Osteoblast (primary cell): ENCODE data around the gene UBXN1. TPM values are rescaled to one million over a fixed set of nuclear protein-coding genes. Genes with fewer than 3 reads are reported as not detected.
"Not testable (repeated sequence)": the region's sequence is repeated elsewhere in the genome, so short reads cannot be mapped to it uniquely, and the experiment has no call there.

ENCODE experiments used
- DNase-seq: peaks from one replicate; pipeline ENCODE4 v3.0.0; 2011; ENCODE audit warnings: low spot score, mixed read lengths; ENCODE audit not compliant: insufficient read length; ENCODE audit errors: missing footprints
- H2AFZ ChIP-seq: 2 replicates; pipeline ENCODE4 v1.6.0; 2011; ENCODE audit warnings: mild to moderate bottlenecking, low read length
- H3K27ac ChIP-seq: 2 replicates; pipeline ENCODE4 v1.5.1; 2011; ENCODE audit warnings: mild to moderate bottlenecking, low read depth, low read length, moderate library complexity
- H3K27me3 ChIP-seq: 2 replicates; pipeline ENCODE4 v1.6.0; 2012; ENCODE audit warnings: mild to moderate bottlenecking, control low read depth, inconsistent platforms, low read length, moderate library complexity; ENCODE audit not compliant: insufficient read depth
- H3K36me3 ChIP-seq: 2 replicates; pipeline ENCODE4 v1.5.1; 2011; ENCODE audit warnings: mild to moderate bottlenecking, low read length, control low read depth, moderate library complexity; ENCODE audit not compliant: insufficient read depth
- H3K4me1 ChIP-seq: 2 replicates; pipeline ENCODE4 v1.5.1; 2011; ENCODE audit warnings: mild to moderate bottlenecking, low read length, control low read depth, moderate library complexity; ENCODE audit not compliant: insufficient read depth
- H3K4me2 ChIP-seq: 2 replicates; pipeline ENCODE4 v1.6.0; 2011; ENCODE audit warnings: mild to moderate bottlenecking, low read length; ENCODE audit not compliant: insufficient read depth
- H3K4me3 ChIP-seq: fragments of 200-600 bp; sonication (generic); 3 replicates; pipeline ENCODE4 v1.5.1; 2012; ENCODE audit warnings: mild to moderate bottlenecking, low read length, inconsistent platforms; ENCODE audit not compliant: insufficient read depth
- H3K79me2 ChIP-seq: 2 replicates; pipeline ENCODE4 v1.6.0; 2012; ENCODE audit warnings: mild to moderate bottlenecking, low read length, control low read depth, inconsistent platforms; ENCODE audit not compliant: insufficient read depth
- H3K9me3 ChIP-seq: 2 replicates; pipeline ENCODE4 v1.5.1; 2011; ENCODE audit warnings: low read depth, low read length, control low read depth
- H4K20me1 ChIP-seq: 2 replicates; pipeline ENCODE4 v1.6.0; 2012; ENCODE audit warnings: mild to moderate bottlenecking, low read length, control low read depth; ENCODE audit not compliant: insufficient read depth
- CTCF ChIP-seq: IDR thresholded peaks from 2 replicates; pipeline ENCODE4 v1.5.1; 2011; ENCODE audit warnings: mild to moderate bottlenecking, low read depth, low read length, moderate library complexity; ENCODE audit errors: extremely low read depth
- total RNA-seq: library from RNA; depleted of rRNA; stranded (reverse); fragments of >200 nt; gene quantifications from 2 replicates; pipeline ENCODE4 v1.2.3, GENCODE V29; 2012

The UBXN1 gene
- total RNA-seq, 1 donor, result 107 TPM

- peaks cover 29% of the 10 kb centered on the region for H3K4me1 ChIP-seq
- H3K9me3 ChIP-seq, result no peaks in the 10 kb centered on the region
- peak; percentile 36 for DNase-seq
- peak overlapping the region; percentile 81 for H2AFZ ChIP-seq
- H3K27ac ChIP-seq, result peak overlapping the region; percentile 89
- peak overlapping the region; percentile 98 for H3K4me2 ChIP-seq
- H3K79me2 ChIP-seq, result peaks cover 10% of the 10 kb centered on the region
- peaks cover 17% of the 10 kb centered on the region for H3K36me3 ChIP-seq
- H3K27me3 ChIP-seq, result no peaks in the 10 kb centered on the region
- peak overlapping the region; percentile 75 for H3K4me3 ChIP-seq
- no peaks in the 10 kb centered on the region for H4K20me1 ChIP-seq
- TF ChIP-seq CTCF, result no peak
These were observed 26.5 kb upstream of the UBXN1 start for GRCh38 chr11:62705413-62705812.

GRCh38 chr11:62703921-62704320 is 25.0 kb upstream of the UBXN1 start:
- H3K36me3 ChIP-seq, result peaks cover 13% of the 10 kb centered on the region

GRCh38 chr11:62702246-62702645 is 23.4 kb upstream of the UBXN1 start:
- Histone ChIP-seq H3K27me3 (no peaks in the 10 kb centered on the region), H3K4me3 (no peak overlapping the region), H3K79me2 (peaks cover 10% of the 10 kb centered on the region), H3K4me2 (no peak overlapping the region), H4K20me1 (no peaks in the 10 kb centered on the region), H3K4me1 (peaks cover 13% of the 10 kb centered on the region), H3K27ac (no peak overlapping the region), H3K36me3 (peaks cover 13% of the 10 kb centered on the region), H2AFZ (no peak overlapping the region), H3K9me3 (no peaks in the 10 kb centered on the region)
- no peak for DNase-seq
- no peak for TF ChIP-seq CTCF

More at GRCh38 chr11:62703921-62704320, 25.0 kb upstream of the UBXN1 start:
- H3K4me2 ChIP-seq, H3K4me3 ChIP-seq, H3K27me3 ChIP-seq, H2AFZ ChIP-seq, H3K79me2 ChIP-seq, H3K27ac ChIP-seq, DNase-seq, H3K9me3 ChIP-seq, H4K20me1 ChIP-seq: not testable (repeated sequence)
- H3K4me1 ChIP-seq, result peaks cover 17% of the 10 kb centered on the region

GRCh38 chr11:62694455-62695167 is 15.7 kb upstream of the UBXN1 start:
- Histone ChIP-seq H2AFZ (no peak overlapping the region), H3K4me3 (no peak overlapping the region), H3K4me1 (peaks cover 14% of the 10 kb centered on the region), H3K27ac (peak overlapping the region; percentile 7), H3K4me2 (no peak overlapping the region), H4K20me1 (no peaks in the 10 kb centered on the region), H3K36me3 (peaks cover 33% of the 10 kb centered on the region), H3K9me3 (no peaks in the 10 kb centered on the region), H3K79me2 (no peaks in the 10 kb centered on the region), H3K27me3 (no peaks in the 10 kb centered on the region)
- DNase-seq, result peak; percentile 95
- peak; percentile 92 for TF ChIP-seq CTCF

GRCh38 chr11:62693624-62694023 is 14.8 kb upstream of the UBXN1 start:
- H3K9me3 ChIP-seq, H3K27me3 ChIP-seq, H3K4me3 ChIP-seq, H3K79me2 ChIP-seq, H4K20me1 ChIP-seq, H3K27ac ChIP-seq, DNase-seq, H3K4me2 ChIP-seq, H2AFZ ChIP-seq: not testable (repeated sequence)
- H3K4me1 ChIP-seq, result peaks cover 19% of the 10 kb centered on the region
- peaks cover 33% of the 10 kb centered on the region for H3K36me3 ChIP-seq
